HepG2 (cell line): ENCODE data around the gene SLX9. TPM values are rescaled to one million over a fixed set of nuclear protein-coding genes. Genes with fewer than 3 reads are reported as not detected.

Experiments
- GABPA ChIP-seq, 2 experiments: IDR thresholded peaks; 2 replicates each; pipeline ENCODE4 v1.6.1; 2011 to 2016; ENCODE audit warnings: low read depth in 2 of 2, low read length in 1 of 2, missing biosample characterization in 1 of 2, missing genetic modification characterization in 1 of 2
- KAT2B ChIP-seq: fragments of 150-350 bp; IDR thresholded peaks from 2 replicates; pipeline ENCODE4 v1.6.1; 2014; ENCODE audit warnings: low read depth, low read length, borderline replicate concordance
- MYC ChIP-seq: sonication (generic); formaldehyde crosslinking; IDR thresholded peaks from 2 replicates; pipeline ENCODE4 v1.9.0; 2021; ENCODE audit warnings: missing genetic modification reagents, borderline replicate concordance
- MYPOP ChIP-seq: sonication (generic); formaldehyde crosslinking; IDR thresholded peaks from 2 replicates; pipeline ENCODE4 v1.8.1; 2023; ENCODE audit warnings: mild to moderate bottlenecking, moderate library complexity, missing genetic modification reagents
- PRDM10 ChIP-seq: sonication (generic); formaldehyde crosslinking; IDR thresholded peaks from 2 replicates; pipeline ENCODE4 v1.4.0; 2020; ENCODE audit warnings: low read depth, missing genetic modification reagents
- PRPF4 ChIP-seq: fragments of 200-400 bp; formaldehyde crosslinking; IDR thresholded peaks from 2 replicates; pipeline ENCODE4 v1.6.1; 2016; ENCODE audit warnings: low read length, low read depth; ENCODE audit not compliant: poor library complexity, severe bottlenecking
- RFXANK ChIP-seq: IDR thresholded peaks from 2 replicates; pipeline ENCODE4 v1.6.1; 2016
- SSRP1 ChIP-seq: IDR thresholded peaks from 2 replicates; pipeline ENCODE4 v1.6.1; 2016; ENCODE audit warnings: control low read depth
- TBX3 ChIP-seq: fragments of 450-650 bp; IDR thresholded peaks from 2 replicates; pipeline ENCODE4 v1.6.1; 2017; ENCODE audit warnings: antibody characterized with exemption, mild to moderate bottlenecking, inconsistent platforms, borderline replicate concordance
- ZBTB2 ChIP-seq: sonication (generic); formaldehyde crosslinking; IDR thresholded peaks from 2 replicates; pipeline ENCODE4 v1.8.0; 2022; ENCODE audit warnings: low read depth, missing genetic modification reagents
- ZFP37 ChIP-seq: sonication (generic); formaldehyde crosslinking; IDR thresholded peaks from 2 replicates; pipeline ENCODE4 v1.4.0; 2020; ENCODE audit warnings: missing genetic modification reagents, borderline replicate concordance
- ZNF232 ChIP-seq: sonication (generic); formaldehyde crosslinking; IDR thresholded peaks from 2 replicates; pipeline ENCODE4 v1.4.0; 2020; ENCODE audit warnings: missing genetic modification reagents, borderline replicate concordance
- ZNF792 ChIP-seq: IDR thresholded peaks from 2 replicates; pipeline ENCODE4 v1.6.1; 2016
- polyA plus RNA-seq, 8 experiments: library from polyadenylated mRNA; depleted of rRNA in 3 of 8; stranded (reverse) in 7 of 8; unstranded in 1 of 8; fragments of >200 nt; fragmentation: Illumina TruSeq in 4 of 8; extraction: Trizol in 4 of 8; gene quantifications; 2 replicates each; pipeline versions ENCODE4 v1.2.1 to v1.2.3, GENCODE V29; 2011 to 2016; ENCODE audit warnings: low read depth in 4 of 8, missing spikeins in 1 of 8, mixed read lengths in 1 of 8; ENCODE audit not compliant: insufficient read depth in 1 of 8
- total RNA-seq, 5 experiments: library from RNA; depleted of rRNA; stranded (reverse); fragments of >200 nt; fragmentation: Illumina TruSeq; extraction: Trizol; gene quantifications; 2 replicates each; pipeline ENCODE4 v1.2.3, GENCODE V29; 2016; ENCODE audit warnings: low read depth in 1 of 5

Gene SLX9
- total and polyA plus RNA-seq, 2 of the 13 experiments (the other 11 are each of a cell fraction or from before 2014, with no cell fraction given) = 21.0 to 47.1 TPM

GRCh38 chr21:45013260-45013841 lies 73.5 kb downstream of the SLX9 start (continued):
- TF ChIP-seq ZNF232 (CRISPR knock-in tag) (0 out of 2 replicates have a peak, but pooled peaks have one; percentile 60), ZBTB2 (CRISPR knock-in tag) (no peak), PRPF4 (no peak), RFXANK (CRISPR knock-in tag) (no peak), MYPOP (peak; percentile 60; the same call in 1 of the 2 replicates), TBX3 (peak; percentile 29; the same call in 1 of the 2 replicates), SSRP1 (CRISPR knock-in tag) (no peak), ZNF792 (peak; percentile 30; the same call in 1 of the 2 replicates), ZFP37 (CRISPR knock-in tag) (peak; percentile 74; the same call in 1 of the 2 replicates), KAT2B (no peak), MYC (CRISPR knock-in tag) (peak; percentile 85; the same call in 1 of the 2 replicates), PRDM10 (CRISPR knock-in tag) (peak; percentile 75), GABPA (IDR thresholded peaks at IDR 0.05; ENCODE audit: low read depth, low read length) (no peak), GABPA (CRISPR knock-in tag; IDR thresholded peaks at IDR 0.05; ENCODE audit: low read depth) (0 out of 2 replicates have a peak, but pooled peaks have one; percentile 20)
